HL-60 (cell line): ENCODE measurements around the gene PRIMPOL.

Experiments used
- GABPA ChIP-seq: IDR thresholded peaks from 2 replicates; pipeline ENCODE4 v1.6.1; 2012; ENCODE audit warnings: low read depth
- POLR2AphosphoS5 ChIP-seq: IDR thresholded peaks from 2 replicates; pipeline ENCODE4 v1.6.1; 2012; ENCODE audit warnings: low read depth
- TF ChIP-seq, protein P1 (sequence below): IDR thresholded peaks from one replicate; pipeline ENCODE4 v1.5.1; 2011; ENCODE audit warnings: low read length, control low read depth, inconsistent platforms; ENCODE audit not compliant: insufficient read depth
- TF ChIP-seq, protein P2 (sequence below): IDR thresholded peaks from 2 replicates; pipeline ENCODE4 v1.6.1; 2012; ENCODE audit warnings: low read depth; ENCODE audit not compliant: insufficient replicate concordance

DNA sequence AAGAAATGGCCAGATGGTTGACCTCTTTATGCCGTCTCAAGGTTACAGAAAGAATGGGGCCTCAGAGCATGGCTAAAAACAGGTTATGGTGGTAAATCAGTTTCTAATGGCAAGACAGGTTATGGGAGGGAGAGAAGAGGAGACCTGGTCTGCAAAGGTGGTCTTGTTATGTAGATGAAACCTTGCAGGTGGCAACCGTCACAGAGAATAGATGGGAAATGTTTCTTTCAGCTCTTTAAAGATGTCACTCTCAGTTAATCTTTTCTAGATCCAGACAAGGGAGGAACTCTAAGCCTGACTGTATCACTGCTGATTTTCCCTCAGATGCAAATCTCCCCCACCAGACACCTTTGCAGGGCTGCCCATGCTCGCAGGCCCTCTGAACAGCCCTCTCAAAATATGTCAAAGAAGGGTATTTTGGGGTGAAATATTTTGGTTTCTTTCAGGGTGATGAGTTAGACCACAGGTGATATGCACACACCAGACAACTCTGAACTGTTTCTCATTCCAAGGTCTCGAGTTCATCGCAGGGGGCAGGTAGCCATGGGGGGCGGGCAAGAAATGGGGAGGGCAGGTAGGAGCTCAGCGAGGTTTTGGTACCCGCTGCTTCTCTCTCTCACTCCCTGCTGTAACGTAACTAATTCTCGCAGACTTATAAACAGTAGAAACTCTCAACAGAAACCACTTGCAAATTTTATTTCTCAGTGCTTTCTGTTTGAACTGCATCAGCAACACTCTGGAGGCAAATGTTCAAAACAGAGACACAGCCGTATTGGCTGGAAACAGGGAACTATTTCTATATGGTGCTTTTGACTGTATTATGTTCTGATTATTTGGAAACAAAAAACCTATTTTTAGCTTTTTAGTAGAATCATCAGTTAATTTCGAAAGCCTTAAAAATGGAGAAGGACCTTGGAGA is 32.6 kb upstream of the PRIMPOL start:
- TF ChIP-seq, protein P1, sequence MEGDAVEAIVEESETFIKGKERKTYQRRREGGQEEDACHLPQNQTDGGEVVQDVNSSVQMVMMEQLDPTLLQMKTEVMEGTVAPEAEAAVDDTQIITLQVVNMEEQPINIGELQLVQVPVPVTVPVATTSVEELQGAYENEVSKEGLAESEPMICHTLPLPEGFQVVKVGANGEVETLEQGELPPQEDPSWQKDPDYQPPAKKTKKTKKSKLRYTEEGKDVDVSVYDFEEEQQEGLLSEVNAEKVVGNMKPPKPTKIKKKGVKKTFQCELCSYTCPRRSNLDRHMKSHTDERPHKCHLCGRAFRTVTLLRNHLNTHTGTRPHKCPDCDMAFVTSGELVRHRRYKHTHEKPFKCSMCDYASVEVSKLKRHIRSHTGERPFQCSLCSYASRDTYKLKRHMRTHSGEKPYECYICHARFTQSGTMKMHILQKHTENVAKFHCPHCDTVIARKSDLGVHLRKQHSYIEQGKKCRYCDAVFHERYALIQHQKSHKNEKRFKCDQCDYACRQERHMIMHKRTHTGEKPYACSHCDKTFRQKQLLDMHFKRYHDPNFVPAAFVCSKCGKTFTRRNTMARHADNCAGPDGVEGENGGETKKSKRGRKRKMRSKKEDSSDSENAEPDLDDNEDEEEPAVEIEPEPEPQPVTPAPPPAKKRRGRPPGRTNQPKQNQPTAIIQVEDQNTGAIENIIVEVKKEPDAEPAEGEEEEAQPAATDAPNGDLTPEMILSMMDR: no peak
- TF ChIP-seq, protein P2, sequence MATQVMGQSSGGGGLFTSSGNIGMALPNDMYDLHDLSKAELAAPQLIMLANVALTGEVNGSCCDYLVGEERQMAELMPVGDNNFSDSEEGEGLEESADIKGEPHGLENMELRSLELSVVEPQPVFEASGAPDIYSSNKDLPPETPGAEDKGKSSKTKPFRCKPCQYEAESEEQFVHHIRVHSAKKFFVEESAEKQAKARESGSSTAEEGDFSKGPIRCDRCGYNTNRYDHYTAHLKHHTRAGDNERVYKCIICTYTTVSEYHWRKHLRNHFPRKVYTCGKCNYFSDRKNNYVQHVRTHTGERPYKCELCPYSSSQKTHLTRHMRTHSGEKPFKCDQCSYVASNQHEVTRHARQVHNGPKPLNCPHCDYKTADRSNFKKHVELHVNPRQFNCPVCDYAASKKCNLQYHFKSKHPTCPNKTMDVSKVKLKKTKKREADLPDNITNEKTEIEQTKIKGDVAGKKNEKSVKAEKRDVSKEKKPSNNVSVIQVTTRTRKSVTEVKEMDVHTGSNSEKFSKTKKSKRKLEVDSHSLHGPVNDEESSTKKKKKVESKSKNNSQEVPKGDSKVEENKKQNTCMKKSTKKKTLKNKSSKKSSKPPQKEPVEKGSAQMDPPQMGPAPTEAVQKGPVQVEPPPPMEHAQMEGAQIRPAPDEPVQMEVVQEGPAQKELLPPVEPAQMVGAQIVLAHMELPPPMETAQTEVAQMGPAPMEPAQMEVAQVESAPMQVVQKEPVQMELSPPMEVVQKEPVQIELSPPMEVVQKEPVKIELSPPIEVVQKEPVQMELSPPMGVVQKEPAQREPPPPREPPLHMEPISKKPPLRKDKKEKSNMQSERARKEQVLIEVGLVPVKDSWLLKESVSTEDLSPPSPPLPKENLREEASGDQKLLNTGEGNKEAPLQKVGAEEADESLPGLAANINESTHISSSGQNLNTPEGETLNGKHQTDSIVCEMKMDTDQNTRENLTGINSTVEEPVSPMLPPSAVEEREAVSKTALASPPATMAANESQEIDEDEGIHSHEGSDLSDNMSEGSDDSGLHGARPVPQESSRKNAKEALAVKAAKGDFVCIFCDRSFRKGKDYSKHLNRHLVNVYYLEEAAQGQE: no peak
- TF ChIP-seq POLR2AphosphoS5: no peak
- no peak for TF ChIP-seq GABPA
